Activated naive CD8-positive, alpha-beta T cell (primary cell): ENCODE data around the gene PLBD2.

Experiments
- H3K27ac Mint-ChIP-seq: one replicate; pipeline ENCODE4 v1.8.0; 2021; ENCODE audit warnings: mixed read lengths
- H3K27me3 Mint-ChIP-seq: one replicate; pipeline ENCODE4 v1.8.0; 2021; ENCODE audit warnings: mixed read lengths
- H3K36me3 Mint-ChIP-seq: one replicate; pipeline ENCODE4 v1.8.0; 2021; ENCODE audit warnings: mixed read lengths
- H3K4me1 Mint-ChIP-seq: one replicate; pipeline ENCODE4 v1.8.0; 2021; ENCODE audit warnings: low read depth, mixed read lengths
- H3K4me3 Mint-ChIP-seq: one replicate; pipeline ENCODE4 v1.8.0; 2021; ENCODE audit warnings: mild to moderate bottlenecking, mixed read lengths
- H3K9me3 Mint-ChIP-seq: one replicate; pipeline ENCODE4 v1.8.0; 2021; ENCODE audit warnings: low read depth, mixed read lengths

The PLBD2 gene

GRCh38 chr12:113424456-113424855, 66.1 kb downstream of the PLBD2 start:
- no peaks in the 10 kb centered on the region for H3K9me3 Mint-ChIP-seq
- no peak overlapping the region for H3K27ac Mint-ChIP-seq
- H3K4me3 Mint-ChIP-seq: no peak overlapping the region
- H3K27me3 Mint-ChIP-seq: peaks cover 2% of the 10 kb centered on the region
- no peaks in the 10 kb centered on the region for H3K36me3 Mint-ChIP-seq
- no peaks in the 10 kb centered on the region for H3K4me1 Mint-ChIP-seq

DNA sequence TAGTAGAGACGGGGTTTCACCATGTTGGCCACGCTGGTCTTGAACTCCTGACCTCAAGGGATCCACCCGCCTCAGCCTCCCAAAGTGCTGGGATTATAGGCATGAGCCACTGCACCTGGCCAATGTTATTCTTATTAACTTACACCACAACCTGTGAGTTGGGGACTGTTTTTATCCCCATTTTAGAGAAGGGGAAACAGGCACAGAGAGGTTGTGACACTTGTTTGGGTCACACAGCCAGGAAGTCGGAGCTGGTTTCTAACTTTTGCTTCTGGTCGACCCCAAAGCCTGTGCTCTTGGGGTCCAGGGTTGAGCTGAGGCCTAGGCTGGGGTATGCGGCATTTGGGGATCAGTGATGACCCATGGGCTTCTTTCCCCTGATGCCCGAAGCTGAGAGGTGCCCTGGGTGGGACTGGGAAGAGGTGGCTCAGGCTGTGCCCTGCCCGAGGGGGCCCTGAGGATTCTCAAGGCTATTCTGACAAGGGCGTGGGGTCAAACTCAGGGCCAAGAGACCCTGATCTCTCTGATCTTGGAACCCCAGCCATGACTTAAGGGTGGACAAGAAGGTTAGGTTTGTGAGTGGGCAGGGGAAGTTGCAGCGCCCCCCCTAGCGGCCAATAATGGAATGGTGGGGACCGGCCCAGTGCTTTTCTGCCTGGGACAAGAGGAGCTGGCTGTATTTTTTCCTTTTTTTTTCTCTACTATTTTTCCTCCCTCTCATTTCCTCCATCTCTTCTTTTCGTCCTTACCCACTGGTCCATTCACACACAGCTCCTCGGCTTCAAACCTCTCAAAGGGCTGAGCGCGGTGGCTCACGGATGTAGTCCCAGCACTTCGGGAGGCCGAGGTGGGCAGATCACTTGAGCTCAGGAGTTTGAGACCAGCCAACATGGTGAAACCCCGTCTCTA, 66.8 kb downstream of the PLBD2 start:
- Mint-ChIP-seq H3K9me3 (no peaks in the 10 kb centered on the region), H3K36me3 (no peaks in the 10 kb centered on the region), H3K4me3 (no peak overlapping the region), H3K27ac (no peak overlapping the region), H3K4me1 (no peaks in the 10 kb centered on the region), H3K27me3 (peaks cover 2% of the 10 kb centered on the region)

DNA sequence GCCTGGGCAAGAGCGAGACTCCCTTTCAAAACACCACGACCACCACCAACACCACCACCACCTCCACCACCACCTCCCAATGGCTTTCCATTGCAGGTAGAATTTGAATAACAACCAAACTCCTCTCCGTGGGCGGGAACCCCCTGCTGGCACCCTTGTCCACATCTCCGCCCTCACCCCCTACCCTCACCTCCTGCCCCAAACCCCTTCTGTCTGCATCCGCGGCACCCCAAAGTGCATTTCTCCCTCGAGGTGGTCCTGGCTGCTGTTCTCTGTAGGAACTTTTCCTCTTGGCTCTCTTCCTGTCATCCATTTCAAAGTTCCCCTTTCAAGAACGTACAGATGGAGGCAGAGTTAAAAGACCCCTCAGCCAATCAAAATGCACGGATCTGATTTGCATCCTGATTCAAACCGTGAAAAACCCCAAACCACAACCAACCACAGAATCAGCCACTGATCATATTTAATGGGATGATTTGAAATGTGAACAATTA, 67.6 kb downstream of the PLBD2 start:
- Mint-ChIP-seq H3K4me1 (no peaks in the 10 kb centered on the region), H3K27ac (no peak overlapping the region), H3K36me3 (no peaks in the 10 kb centered on the region), H3K4me3 (no peak overlapping the region), H3K9me3 (no peaks in the 10 kb centered on the region), H3K27me3 (peaks cover 4% of the 10 kb centered on the region)

- Mint-ChIP-seq H3K9me3 (no peaks in the 10 kb centered on the region), H3K36me3 (no peaks in the 10 kb centered on the region), H3K27ac (no peak overlapping the region), H3K4me1 (no peaks in the 10 kb centered on the region), H3K4me3 (no peak overlapping the region), H3K27me3 (peaks cover 6% of the 10 kb centered on the region)
Measured at GRCh38 chr12:113427882-113428281, 69.5 kb downstream of the PLBD2 start.

DNA sequence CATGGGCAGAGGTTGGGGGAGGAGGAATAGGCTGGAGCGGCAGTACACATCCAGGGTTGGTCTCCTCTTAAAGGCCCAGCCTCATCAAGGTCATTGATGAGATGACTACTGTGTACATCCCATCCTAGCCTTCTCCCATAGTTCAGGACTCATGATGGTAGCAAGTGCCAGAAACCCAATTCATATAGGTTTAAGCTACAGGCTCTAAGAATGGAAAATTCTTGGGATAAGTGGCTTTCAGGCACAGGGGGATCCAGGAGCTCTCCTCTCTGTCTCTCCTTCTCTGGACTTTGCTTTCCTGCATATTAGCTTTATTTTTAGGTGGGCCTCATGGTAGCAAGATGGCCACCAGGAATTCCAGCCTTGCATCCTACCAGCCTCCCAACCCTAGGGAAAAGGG, 70.1 kb downstream of the PLBD2 start:
- H3K27me3 Mint-ChIP-seq: peaks cover 6% of the 10 kb centered on the region
- H3K4me3 Mint-ChIP-seq: no peak overlapping the region
- no peaks in the 10 kb centered on the region for H3K9me3 Mint-ChIP-seq
- H3K4me1 Mint-ChIP-seq: no peaks in the 10 kb centered on the region
- H3K36me3 Mint-ChIP-seq: no peaks in the 10 kb centered on the region
- no peak overlapping the region for H3K27ac Mint-ChIP-seq

- H3K27me3 Mint-ChIP-seq: peaks cover 4% of the 10 kb centered on the region
- H3K9me3 Mint-ChIP-seq: no peaks in the 10 kb centered on the region
- H3K4me1 Mint-ChIP-seq: no peaks in the 10 kb centered on the region
- H3K4me3 Mint-ChIP-seq: no peak overlapping the region
- H3K36me3 Mint-ChIP-seq: no peaks in the 10 kb centered on the region
- H3K27ac Mint-ChIP-seq: no peak overlapping the region
Measured at GRCh38 chr12:113432986-113433385, 74.6 kb downstream of the PLBD2 start.

DNA sequence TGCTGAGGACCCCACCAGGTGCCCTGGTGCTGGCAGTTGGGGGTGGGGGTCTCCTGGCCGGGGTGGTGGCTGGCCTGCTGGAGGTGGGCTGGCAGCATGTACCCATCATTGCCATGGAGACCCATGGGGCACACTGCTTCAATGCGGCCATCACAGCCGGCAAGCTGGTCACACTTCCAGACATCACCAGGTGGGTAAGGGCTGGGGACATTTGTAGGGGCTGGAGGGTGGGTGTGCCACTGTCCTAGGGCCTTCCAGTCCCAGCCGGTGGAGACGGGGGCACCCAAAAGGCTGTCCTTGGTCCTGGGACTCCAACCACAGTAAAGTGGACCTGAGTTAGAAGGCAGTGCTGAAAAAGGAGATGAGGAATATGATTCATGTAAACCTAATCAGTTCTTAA, 77.0 kb downstream of the PLBD2 start:
- Mint-ChIP-seq H3K4me1 (no peaks in the 10 kb centered on the region), H3K27ac (no peak overlapping the region), H3K9me3 (no peaks in the 10 kb centered on the region), H3K4me3 (no peak overlapping the region), H3K36me3 (no peaks in the 10 kb centered on the region), H3K27me3 (peaks cover 4% of the 10 kb centered on the region)

DNA sequence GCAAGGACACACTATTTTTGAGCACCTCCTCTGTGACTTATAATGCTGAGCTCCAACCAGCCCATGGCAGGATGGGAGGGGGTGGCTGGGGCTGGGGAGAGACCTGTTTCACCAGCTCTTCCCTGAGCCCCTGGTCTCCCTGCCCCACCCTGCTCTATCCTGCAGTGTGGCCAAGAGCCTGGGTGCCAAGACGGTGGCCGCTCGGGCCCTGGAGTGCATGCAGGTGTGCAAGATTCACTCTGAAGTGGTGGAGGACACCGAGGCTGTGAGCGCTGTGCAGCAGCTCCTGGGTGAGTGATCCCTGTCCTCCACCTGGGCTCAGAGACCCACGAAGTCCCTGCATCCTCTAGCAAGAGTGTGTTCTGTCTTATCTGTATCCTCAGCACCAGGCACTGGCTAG, 78.2 kb downstream of the PLBD2 start:
- no peaks in the 10 kb centered on the region for H3K27me3 Mint-ChIP-seq
- no peak overlapping the region for H3K27ac Mint-ChIP-seq
- no peak overlapping the region for H3K4me3 Mint-ChIP-seq
- no peaks in the 10 kb centered on the region for H3K36me3 Mint-ChIP-seq
- H3K9me3 Mint-ChIP-seq: no peaks in the 10 kb centered on the region
- no peaks in the 10 kb centered on the region for H3K4me1 Mint-ChIP-seq

- H3K36me3 Mint-ChIP-seq: no peaks in the 10 kb centered on the region
- H3K4me3 Mint-ChIP-seq: no peak overlapping the region
- H3K9me3 Mint-ChIP-seq: no peaks in the 10 kb centered on the region
- no peaks in the 10 kb centered on the region for H3K27me3 Mint-ChIP-seq
- H3K4me1 Mint-ChIP-seq: no peaks in the 10 kb centered on the region
- no peak overlapping the region for H3K27ac Mint-ChIP-seq
Measured at GRCh38 chr12:113436993-113437728, 78.8 kb downstream of the PLBD2 start.

DNA sequence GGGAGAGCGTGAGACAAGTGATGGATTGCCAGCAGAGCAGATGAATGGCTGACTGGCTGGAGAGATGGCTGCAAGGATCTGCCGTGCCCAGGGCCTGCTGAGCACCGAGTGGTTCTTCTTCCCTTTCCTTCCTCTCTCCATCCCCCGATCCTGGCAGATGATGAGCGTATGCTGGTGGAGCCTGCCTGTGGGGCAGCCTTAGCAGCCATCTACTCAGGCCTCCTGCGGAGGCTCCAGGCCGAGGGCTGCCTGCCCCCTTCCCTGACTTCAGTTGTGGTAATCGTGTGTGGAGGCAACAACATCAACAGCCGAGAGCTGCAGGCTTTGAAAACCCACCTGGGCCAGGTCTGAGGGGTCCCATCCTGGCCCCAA, 79.3 kb downstream of the PLBD2 start:
- H3K27me3 Mint-ChIP-seq: no peaks in the 10 kb centered on the region
- H3K4me1 Mint-ChIP-seq: no peaks in the 10 kb centered on the region
- H3K36me3 Mint-ChIP-seq: no peaks in the 10 kb centered on the region
- H3K27ac Mint-ChIP-seq: no peak overlapping the region
- no peak overlapping the region for H3K4me3 Mint-ChIP-seq
- no peaks in the 10 kb centered on the region for H3K9me3 Mint-ChIP-seq

DNA sequence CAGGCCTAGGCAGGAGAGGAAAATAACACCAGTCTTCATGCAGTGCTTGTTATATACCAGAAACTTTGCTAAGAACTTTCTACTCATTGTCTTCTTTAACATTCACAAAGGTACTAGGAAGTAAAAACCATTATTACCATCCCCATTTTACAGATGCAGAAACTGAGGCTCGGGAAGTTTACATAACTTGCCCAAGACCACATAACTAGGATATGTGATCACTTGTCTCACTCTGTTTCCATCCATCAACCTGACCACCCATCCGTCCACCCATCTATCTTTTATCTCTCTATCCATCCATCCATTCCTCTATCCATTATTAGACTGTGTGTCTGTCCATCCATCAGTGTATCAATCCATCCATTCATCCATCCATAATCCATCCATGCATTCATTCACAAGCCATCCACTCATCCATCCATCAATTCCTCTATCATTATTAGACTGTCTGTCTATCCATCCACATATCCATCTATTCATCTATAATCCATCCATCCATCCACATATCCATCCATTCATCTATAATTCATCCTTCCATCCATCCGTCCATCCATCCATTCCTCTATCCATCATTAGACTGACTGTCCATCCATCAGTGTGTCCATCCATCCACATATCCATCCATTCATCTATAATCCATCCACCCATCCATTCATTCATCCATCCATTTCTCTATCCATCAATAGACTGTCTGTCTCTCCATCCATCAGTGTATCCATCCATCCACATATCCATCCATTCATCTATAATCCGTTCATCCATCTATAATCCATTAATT, 80.3 kb downstream of the PLBD2 start:
- peaks cover 3% of the 10 kb centered on the region for H3K27me3 Mint-ChIP-seq
- no peaks in the 10 kb centered on the region for H3K36me3 Mint-ChIP-seq
- H3K4me3 Mint-ChIP-seq: no peak overlapping the region
- no peak overlapping the region for H3K27ac Mint-ChIP-seq
- H3K9me3 Mint-ChIP-seq: no peaks in the 10 kb centered on the region
- no peaks in the 10 kb centered on the region for H3K4me1 Mint-ChIP-seq

- no peaks in the 10 kb centered on the region for H3K4me1 Mint-ChIP-seq
- no peak overlapping the region for H3K27ac Mint-ChIP-seq
- H3K9me3 Mint-ChIP-seq: no peaks in the 10 kb centered on the region
- H3K27me3 Mint-ChIP-seq: peaks cover 3% of the 10 kb centered on the region
- H3K36me3 Mint-ChIP-seq: no peaks in the 10 kb centered on the region
- H3K4me3 Mint-ChIP-seq: no peak overlapping the region
Measured at GRCh38 chr12:113439301-113439597, 80.9 kb downstream of the PLBD2 start.

GRCh38 chr12:113439606-113440030, 81.2 kb downstream of the PLBD2 start:
- H3K4me1 Mint-ChIP-seq: no peaks in the 10 kb centered on the region
- no peak overlapping the region for H3K4me3 Mint-ChIP-seq
- H3K27me3 Mint-ChIP-seq: peaks cover 3% of the 10 kb centered on the region
- no peaks in the 10 kb centered on the region for H3K36me3 Mint-ChIP-seq
- no peaks in the 10 kb centered on the region for H3K9me3 Mint-ChIP-seq
- no peak overlapping the region for H3K27ac Mint-ChIP-seq

DNA sequence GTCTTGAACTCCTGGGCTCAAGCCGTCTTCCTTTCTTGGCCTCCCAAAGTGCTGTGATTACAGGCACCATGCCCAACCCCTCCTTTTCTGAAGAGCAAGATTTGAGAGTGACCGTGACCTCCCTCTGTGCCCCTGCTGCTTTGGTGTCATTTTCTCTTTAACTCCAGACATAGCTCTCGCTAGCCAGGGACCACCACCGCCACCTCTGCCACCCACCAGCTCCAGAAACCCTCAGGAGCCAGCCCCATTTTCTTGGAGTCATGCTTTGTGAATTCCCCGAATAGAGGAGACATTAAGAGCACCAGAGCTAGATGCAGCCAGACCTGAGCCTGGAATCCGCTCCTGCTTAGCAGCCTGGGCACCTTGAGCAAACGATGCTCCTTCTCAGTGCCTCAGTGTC, 81.9 kb downstream of the PLBD2 start:
- Mint-ChIP-seq H3K4me1 (no peaks in the 10 kb centered on the region), H3K27me3 (peaks cover 6% of the 10 kb centered on the region), H3K9me3 (no peaks in the 10 kb centered on the region), H3K4me3 (no peak overlapping the region), H3K27ac (no peak overlapping the region), H3K36me3 (no peaks in the 10 kb centered on the region)
